ENCODE results near the gene SSR3.
A peak's percentile ranks its signal among the peaks of the same experiment; 100 is the strongest.

The SSR3 gene

DNA sequence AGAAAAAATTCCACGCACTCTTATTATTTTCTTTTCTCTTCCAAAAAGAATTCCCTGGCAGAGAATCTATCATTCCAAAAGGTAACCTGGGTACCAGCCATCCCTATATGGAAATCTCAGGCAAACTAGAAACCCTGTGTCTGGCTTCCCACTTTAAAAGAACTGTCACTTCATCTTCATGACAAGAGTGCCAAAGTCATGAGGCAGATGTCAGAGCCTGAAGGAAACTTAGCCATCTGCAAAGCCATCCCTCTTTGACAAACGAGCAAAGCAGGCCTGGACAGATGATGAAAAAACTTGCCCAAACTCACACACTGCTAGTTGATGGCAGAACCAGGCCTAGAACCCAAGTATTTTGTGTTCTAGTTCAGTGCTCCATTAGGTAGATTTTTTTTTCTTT is 15.9 kb downstream of the SSR3 start:
- peaks cover 4% of the 10 kb centered on the region; the same call in 1 of the 2 replicates for H3K4me1 ChIP-seq
- in situ Hi-C loops (cut with MboI; ENCODE audit: low sequenced_read_pairs) = loop anchor here (25.0 kb wide), 1 partner anchor 548 kb away; no protein-coding TSS in a partner anchor
- H3K4me3 ChIP-seq = no peak overlapping the region
- no peaks in the 10 kb centered on the region for H3K27me3 ChIP-seq (ENCODE audit: low read depth)
- H3K9me3 ChIP-seq = no peaks in the 10 kb centered on the region
- no peak for DNase-seq (ENCODE audit: low spot score in 2 of 2)
- H3K36me3 ChIP-seq (replicated peaks) = peaks cover 39% of the 10 kb centered on the region

DNA sequence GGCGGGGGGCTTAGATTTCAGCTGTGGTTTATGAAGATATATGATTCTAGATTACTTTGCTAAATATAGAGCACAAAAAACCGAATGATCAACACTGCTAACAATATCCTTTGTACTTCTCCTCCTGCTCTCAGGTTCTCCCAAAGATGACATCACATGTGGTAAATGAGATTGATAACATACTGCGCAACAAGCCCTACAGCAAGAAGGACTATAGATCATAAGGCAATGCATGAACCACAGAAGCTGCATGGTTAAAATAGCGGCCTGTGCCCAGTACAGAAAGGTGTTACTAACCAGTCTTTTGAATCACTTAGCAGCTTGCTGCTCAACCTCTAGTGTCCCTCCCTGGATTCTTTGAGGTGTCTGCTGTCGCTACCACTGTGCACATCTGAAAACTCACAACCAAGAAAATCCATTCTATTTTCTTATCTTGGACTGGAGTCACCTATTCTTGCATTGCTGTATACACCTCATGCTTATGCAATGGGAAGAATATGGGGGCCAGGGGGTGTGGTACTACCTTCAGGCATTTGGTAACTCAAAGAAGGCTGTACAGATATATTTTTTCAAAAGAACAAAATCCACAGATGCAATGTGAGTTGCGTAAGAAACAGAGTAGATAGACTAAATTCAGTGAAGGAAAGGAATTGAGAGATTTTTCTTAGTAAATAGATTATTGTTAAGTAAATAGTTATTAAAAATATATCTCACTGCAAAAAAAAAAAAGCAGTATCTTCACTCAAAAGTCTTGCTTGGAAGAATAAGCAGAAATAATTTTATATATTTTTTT is 18.2 kb downstream of the SSR3 start:
- Histone ChIP-seq H3K27me3 (ENCODE audit: low read depth) (no peaks in the 10 kb centered on the region), H3K4me1 (no peaks in the 10 kb centered on the region), H3K4me3 (no peak overlapping the region), H3K36me3 (replicated peaks) (peaks cover 18% of the 10 kb centered on the region), H3K9me3 (no peaks in the 10 kb centered on the region)
- in situ Hi-C loops (cut with MboI; ENCODE audit: low sequenced_read_pairs) = loop anchor here (25.0 kb wide), 1 partner anchor 551 kb away; no protein-coding TSS in a partner anchor
- no peak for DNase-seq (ENCODE audit: low spot score in 2 of 2)

DNA sequence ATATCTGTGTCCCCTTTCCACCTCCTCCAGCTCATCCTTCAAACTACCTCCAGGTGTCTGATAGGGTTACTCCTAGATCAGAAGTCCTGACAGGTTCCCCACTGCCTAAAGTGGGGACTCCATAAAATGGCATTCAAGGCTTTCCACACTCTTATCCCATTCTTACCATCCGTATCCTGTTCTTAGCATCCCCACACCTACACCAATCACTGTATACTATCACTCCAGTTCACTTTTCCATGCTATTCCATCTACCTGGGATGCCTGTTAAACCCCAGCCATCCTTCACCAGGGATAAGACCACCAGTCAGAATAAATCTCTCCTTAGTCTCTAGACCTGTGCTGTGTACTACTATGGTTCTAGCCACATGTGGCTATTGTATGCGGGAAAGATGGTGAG is 19.1 kb downstream of the SSR3 start:
- in situ Hi-C loops (cut with MboI; ENCODE audit: low sequenced_read_pairs) = loop anchor here (25.0 kb wide), 1 partner anchor 552 kb away; no protein-coding TSS in a partner anchor

DNA sequence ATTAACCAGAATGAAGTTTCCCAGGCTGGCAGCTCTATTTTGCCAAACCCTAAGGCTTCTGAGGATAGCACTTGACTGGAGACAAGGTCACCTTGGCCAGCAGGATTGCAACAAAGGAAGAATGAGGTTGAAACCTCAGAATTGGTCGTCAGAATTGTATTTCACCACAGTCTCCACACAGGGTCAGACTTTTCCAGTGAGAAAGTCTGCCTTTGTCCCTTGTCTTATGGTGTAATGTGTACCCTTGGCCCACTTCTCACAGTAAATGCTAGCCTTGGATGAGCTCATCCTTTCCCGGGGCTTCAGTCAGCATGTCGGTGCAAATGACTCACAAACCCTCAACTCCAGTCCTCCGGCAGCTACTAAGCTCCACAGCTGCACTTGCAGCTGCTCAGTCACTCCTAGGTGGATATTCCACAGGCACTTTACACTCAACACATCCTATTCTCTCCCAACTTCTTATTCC is 19.7 kb downstream of the SSR3 start:
- DNase-seq (ENCODE audit: low spot score in 2 of 2) = peak in 1 of 2 experiments; percentile 28
- in situ Hi-C loops (cut with MboI; ENCODE audit: low sequenced_read_pairs) = loop anchor here (25.0 kb wide), 1 partner anchor 552 kb away; no protein-coding TSS in a partner anchor
- H3K27me3 ChIP-seq (ENCODE audit: low read depth) = no peaks in the 10 kb centered on the region
- no peak overlapping the region for H3K4me3 ChIP-seq
- no peaks in the 10 kb centered on the region for H3K4me1 ChIP-seq
- peaks cover 6% of the 10 kb centered on the region for H3K36me3 ChIP-seq (replicated peaks)
- no peaks in the 10 kb centered on the region for H3K9me3 ChIP-seq

More for the DNA sequence above, 19.1 kb downstream of the SSR3 start:
- H3K9me3 ChIP-seq = no peaks in the 10 kb centered on the region
- no peak overlapping the region for H3K4me3 ChIP-seq
- peaks cover 9% of the 10 kb centered on the region for H3K36me3 ChIP-seq (replicated peaks)
- no peaks in the 10 kb centered on the region for H3K27me3 ChIP-seq (ENCODE audit: low read depth)
- H3K4me1 ChIP-seq = no peaks in the 10 kb centered on the region
- DNase-seq (ENCODE audit: low spot score in 2 of 2) = no peak

DNA sequence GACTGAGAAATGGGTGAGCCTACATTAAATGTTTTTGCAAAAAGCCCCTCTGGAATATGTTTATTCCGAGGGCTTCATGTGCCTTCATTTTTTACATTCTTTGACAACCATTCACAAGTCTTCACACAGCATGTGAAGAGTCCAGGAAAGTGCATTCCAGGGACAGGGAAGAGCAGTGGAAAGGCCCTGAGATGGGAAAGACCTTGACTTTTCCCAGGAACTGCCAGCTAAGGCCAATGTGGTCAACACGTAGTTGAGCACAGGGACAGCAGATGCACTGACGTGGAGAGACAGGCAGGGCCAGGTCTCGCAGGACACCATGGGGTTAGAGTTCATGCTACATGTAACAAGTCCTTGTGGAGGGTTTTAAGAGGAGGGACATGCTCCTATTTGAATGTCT is 21.7 kb downstream of the SSR3 start:
- in situ Hi-C loops (cut with MboI; ENCODE audit: low sequenced_read_pairs) = loop anchor here (25.0 kb wide), 1 partner anchor 554 kb away; no protein-coding TSS in a partner anchor
- DNase-seq (ENCODE audit: low spot score in 2 of 2) = no peak

DNA sequence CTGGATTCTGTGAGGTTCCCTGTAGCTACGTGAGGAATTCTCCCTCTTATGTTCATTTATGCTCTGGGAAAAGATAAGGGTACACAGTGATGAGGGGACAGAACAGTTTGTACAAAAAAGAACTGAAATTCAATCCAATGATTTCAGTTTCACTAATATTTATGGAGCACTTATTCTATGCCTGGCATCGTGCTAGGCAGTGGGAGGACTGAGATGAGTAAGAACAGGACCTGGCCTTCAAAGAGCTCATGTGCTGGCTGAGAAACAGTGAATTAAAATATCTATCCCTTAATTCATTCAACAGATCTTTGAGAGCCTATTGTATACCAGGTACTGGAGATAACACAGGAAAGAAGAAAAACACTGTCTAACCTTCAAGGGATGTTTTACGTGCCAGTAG is 22.2 kb downstream of the SSR3 start:
- H3K36me3 ChIP-seq (replicated peaks) = no peaks in the 10 kb centered on the region; the same call in 1 of the 2 replicates
- in situ Hi-C loops (cut with MboI; ENCODE audit: low sequenced_read_pairs) = loop anchor here (25.0 kb wide), 1 partner anchor 555 kb away; no protein-coding TSS in a partner anchor

More for the DNA sequence above, 21.7 kb downstream of the SSR3 start:
- no peaks in the 10 kb centered on the region for H3K9me3 ChIP-seq
- no peaks in the 10 kb centered on the region for H3K4me1 ChIP-seq
- H3K27me3 ChIP-seq (ENCODE audit: low read depth) = 0 out of 2 replicates have a peak, but pooled peaks cover 3% of the 10 kb centered on the region
- H3K4me3 ChIP-seq = no peak overlapping the region
- H3K36me3 ChIP-seq (replicated peaks) = no peaks in the 10 kb centered on the region; the same call in 1 of the 2 replicates

DNA sequence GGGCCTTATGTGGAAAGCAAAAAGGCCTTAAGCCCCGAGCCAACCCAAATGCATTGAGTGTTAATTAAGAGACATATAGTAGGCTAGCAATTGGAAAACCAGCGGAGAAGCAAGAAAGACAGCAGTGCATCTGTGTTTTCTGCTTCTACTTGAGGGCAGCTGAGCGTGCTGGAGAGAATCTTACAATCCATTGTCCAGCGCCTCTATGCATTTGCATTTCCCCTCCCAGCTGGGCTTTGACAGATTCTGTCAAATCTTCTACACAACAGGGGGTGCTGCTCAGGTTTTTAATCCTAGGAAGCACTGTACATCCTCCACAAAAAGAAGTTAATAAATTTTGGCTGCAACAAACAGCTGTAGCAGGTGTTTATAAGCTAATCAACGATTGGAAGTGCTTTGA is 23.9 kb downstream of the SSR3 start:
- Histone ChIP-seq H3K27me3 (ENCODE audit: low read depth) (0 out of 2 replicates have a peak, but pooled peaks cover 5% of the 10 kb centered on the region), H3K36me3 (replicated peaks) (no peaks in the 10 kb centered on the region), H3K4me3 (no peak overlapping the region), H3K9me3 (no peaks in the 10 kb centered on the region), H3K4me1 (no peaks in the 10 kb centered on the region)
- in situ Hi-C loops (cut with MboI; ENCODE audit: low sequenced_read_pairs) = loop anchor here (25.0 kb wide), 1 partner anchor 556 kb away; no protein-coding TSS in a partner anchor
- DNase-seq (ENCODE audit: low spot score in 2 of 2) = no peak

More for the DNA sequence above, 22.2 kb downstream of the SSR3 start:
- DNase-seq (ENCODE audit: low spot score in 2 of 2) = no peak
- Histone ChIP-seq H3K27me3 (ENCODE audit: low read depth) (0 out of 2 replicates have a peak, but pooled peaks cover 3% of the 10 kb centered on the region), H3K4me1 (no peaks in the 10 kb centered on the region), H3K9me3 (no peaks in the 10 kb centered on the region), H3K4me3 (no peak overlapping the region)

DNA sequence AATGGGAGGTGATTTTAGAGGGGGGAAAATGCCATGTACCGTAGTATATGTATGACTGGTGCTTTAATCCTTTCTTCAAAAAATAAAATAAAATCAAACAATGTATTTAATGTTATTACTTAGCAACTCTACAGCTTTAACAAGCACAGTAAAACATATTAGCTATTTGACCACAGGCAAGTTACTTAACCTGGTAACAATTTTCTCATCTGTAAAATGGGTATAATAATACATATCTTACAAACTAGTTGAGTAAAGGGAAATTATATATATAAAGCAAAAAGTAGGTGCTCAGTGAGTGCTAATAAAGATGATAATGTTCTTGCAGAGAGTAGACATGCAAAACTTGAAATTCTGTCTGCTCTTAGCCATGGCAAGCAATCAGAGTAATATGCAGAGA is 27.9 kb downstream of the SSR3 start:
- 0 out of 2 replicates have a peak, but pooled peaks cover 5% of the 10 kb centered on the region for H3K27me3 ChIP-seq (ENCODE audit: low read depth)
- DNase-seq (ENCODE audit: low spot score in 2 of 2) = no peak
- H3K36me3 ChIP-seq (replicated peaks) = no peaks in the 10 kb centered on the region
- peaks cover 20% of the 10 kb centered on the region for H3K4me1 ChIP-seq
- in situ Hi-C loops (cut with MboI; ENCODE audit: low sequenced_read_pairs) = loop anchor here (25.0 kb wide), 1 partner anchor 560 kb away; no protein-coding TSS in a partner anchor
- H3K4me3 ChIP-seq = no peak overlapping the region
- no peaks in the 10 kb centered on the region for H3K9me3 ChIP-seq

DNA sequence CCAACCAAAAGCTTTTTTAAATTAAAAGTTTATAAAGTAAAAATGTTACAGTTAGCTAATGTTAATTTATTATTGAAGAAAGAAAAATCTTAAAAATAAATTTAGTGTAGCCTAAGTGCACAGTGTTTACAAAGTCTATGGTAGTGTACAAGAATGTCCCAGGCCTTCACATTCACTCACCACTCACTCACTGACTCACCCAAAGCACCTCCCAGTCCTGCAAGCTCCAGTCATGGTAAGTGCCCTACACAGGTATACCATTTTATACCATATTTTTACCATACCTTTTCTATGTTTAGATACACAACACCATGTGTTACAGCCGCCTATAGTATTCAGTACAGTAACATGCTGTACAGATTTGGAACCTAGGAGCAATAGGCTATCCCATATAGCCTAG is 29.1 kb downstream of the SSR3 start:
- in situ Hi-C loops (cut with MboI; ENCODE audit: low sequenced_read_pairs) = loop anchor here (25.0 kb wide), 1 partner anchor 561 kb away; no protein-coding TSS in a partner anchor
- DNase-seq (ENCODE audit: low spot score in 2 of 2) = no peak
- no peaks in the 10 kb centered on the region for H3K36me3 ChIP-seq (replicated peaks)
- H3K4me3 ChIP-seq = no peak overlapping the region
- peaks cover 13% of the 10 kb centered on the region for H3K27me3 ChIP-seq (ENCODE audit: low read depth)
- H3K9me3 ChIP-seq = no peaks in the 10 kb centered on the region
- H3K4me1 ChIP-seq = peaks cover 21% of the 10 kb centered on the region

DNA sequence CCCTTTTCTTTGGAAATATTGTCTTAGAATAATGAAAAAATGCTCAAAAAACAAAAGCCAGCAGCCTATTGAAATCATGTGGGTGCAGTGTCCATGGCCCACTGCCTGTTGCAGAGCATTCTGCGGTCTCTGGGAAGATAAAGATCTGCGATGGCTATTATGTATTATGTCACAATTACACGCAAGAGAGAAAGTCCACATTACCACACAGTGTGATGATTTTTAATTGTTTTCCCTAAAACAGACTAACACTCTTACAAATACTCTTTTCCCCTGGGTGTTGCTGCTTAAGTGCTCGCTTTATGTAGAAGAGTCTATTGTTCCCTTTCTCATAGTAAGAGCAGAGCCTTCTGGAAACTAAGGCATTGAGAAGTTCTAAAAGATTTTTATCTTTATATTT is 32.2 kb downstream of the SSR3 start:
- H3K36me3 ChIP-seq (replicated peaks) = no peaks in the 10 kb centered on the region
- H3K4me1 ChIP-seq = peaks cover 21% of the 10 kb centered on the region
- H3K4me3 ChIP-seq = no peak overlapping the region
- H3K27me3 ChIP-seq (ENCODE audit: low read depth) = peaks cover 42% of the 10 kb centered on the region
- no peaks in the 10 kb centered on the region for H3K9me3 ChIP-seq
- DNase-seq (ENCODE audit: low spot score in 2 of 2) = peak; percentile 45 to 95
- in situ Hi-C loops (cut with MboI; ENCODE audit: low sequenced_read_pairs) = loop anchor here (25.0 kb wide), 2 partner anchors 360 to 510 kb away; no protein-coding TSS in a partner anchor

DNA sequence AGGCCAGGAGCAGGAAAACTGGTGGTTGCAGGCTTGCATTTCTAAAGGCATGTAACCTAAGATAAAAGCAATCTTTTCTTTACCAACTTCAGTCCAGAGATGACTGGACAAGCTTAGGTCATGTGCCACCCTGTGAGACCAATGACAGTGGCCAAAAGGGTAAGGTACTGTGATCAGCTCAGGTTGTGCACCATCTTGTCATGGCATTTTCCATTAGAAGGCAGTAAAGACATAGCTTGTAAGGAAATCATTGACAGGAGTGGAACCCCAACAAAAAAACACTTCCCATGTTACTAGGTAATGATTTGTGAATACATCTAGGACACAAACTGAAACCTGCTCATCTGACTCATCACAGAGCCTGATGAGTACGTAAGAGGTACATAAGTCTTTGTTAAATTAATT is 35.2 kb downstream of the SSR3 start:
- Histone ChIP-seq H3K9me3 (no peaks in the 10 kb centered on the region), H3K4me1 (peaks cover 23% of the 10 kb centered on the region), H3K27me3 (ENCODE audit: low read depth) (peaks cover 57% of the 10 kb centered on the region), H3K4me3 (no peak overlapping the region), H3K36me3 (replicated peaks) (no peaks in the 10 kb centered on the region)
- no peak for DNase-seq (ENCODE audit: low spot score in 2 of 2)
- in situ Hi-C loops (cut with MboI; ENCODE audit: low sequenced_read_pairs) = loop anchor here (25.0 kb wide), 2 partner anchors 357 to 507 kb away; no protein-coding TSS in a partner anchor

DNA sequence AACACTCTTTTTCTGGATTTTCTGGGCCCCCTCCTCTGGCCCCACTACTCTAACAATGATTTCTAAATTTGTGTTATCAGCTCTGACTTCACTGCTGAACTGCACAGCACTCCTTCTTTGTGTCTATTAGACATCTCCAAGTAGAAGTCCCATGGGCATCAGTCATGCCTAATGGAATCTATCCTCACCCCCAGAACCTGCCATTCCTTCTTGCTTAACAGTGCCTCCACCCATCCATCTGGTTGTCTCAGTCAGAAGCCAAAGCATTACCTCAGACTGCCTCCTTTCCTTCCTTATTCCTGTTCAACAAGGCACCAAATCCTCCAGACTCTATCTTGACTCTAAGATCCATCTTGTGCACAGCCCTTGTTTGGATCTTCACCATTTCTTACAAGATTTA is 36.2 kb downstream of the SSR3 start:
- in situ Hi-C loops (cut with MboI; ENCODE audit: low sequenced_read_pairs) = loop anchor here (25.0 kb wide), 2 partner anchors 356 to 506 kb away; no protein-coding TSS in a partner anchor
- Histone ChIP-seq H3K36me3 (replicated peaks) (no peaks in the 10 kb centered on the region), H3K4me1 (peaks cover 20% of the 10 kb centered on the region), H3K4me3 (no peak overlapping the region), H3K9me3 (no peaks in the 10 kb centered on the region), H3K27me3 (ENCODE audit: low read depth) (peaks cover 57% of the 10 kb centered on the region)
- no peak for DNase-seq (ENCODE audit: low spot score in 2 of 2)

DNA sequence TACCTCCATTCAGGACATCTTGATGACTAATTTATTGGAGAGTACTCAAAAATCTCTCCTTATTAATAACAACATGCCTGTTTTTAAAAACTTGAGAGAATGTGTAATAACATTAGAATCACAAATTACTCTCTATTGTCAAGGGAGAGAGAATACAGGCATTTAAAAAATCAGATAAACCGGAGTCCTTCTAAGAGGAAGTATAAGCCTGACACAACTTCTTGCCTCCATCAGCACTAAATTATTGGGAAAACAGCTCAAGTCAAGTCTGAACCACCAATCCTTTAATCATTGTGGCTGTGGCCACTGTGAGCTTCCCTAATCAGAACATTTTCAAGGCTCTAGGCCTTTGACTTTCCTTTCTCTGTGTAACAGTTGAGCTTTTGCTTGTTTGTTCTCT is 38.0 kb downstream of the SSR3 start:
- H3K27me3 ChIP-seq (ENCODE audit: low read depth) = peaks cover 57% of the 10 kb centered on the region
- no peak overlapping the region for H3K4me3 ChIP-seq
- H3K4me1 ChIP-seq = 0 out of 2 replicates have a peak, but pooled peaks cover 3% of the 10 kb centered on the region
- no peaks in the 10 kb centered on the region for H3K9me3 ChIP-seq
- DNase-seq (ENCODE audit: low spot score in 2 of 2) = no peak
- H3K36me3 ChIP-seq (replicated peaks) = no peaks in the 10 kb centered on the region
- in situ Hi-C loops (cut with MboI; ENCODE audit: low sequenced_read_pairs) = loop anchor here (25.0 kb wide), 2 partner anchors 355 to 505 kb away; no protein-coding TSS in a partner anchor
